KOPT-K1 (cell line): ENCODE data around the gene PRR33.
A peak's percentile ranks its signal among the peaks of the same experiment; 100 is the strongest.
"Not testable (repeated sequence)": the region's sequence is repeated elsewhere in the genome, so short reads cannot be mapped to it uniquely, and the experiment has no call there.

Experiments used
- H3K27ac ChIP-seq: fragments of 200-600 bp; sonication (generic); 2 replicates; pipeline ENCODE4 v1.5.1; 2016; ENCODE audit warnings: antibody characterized with exemption, mild to moderate bottlenecking, low read depth, low read length; ENCODE audit not compliant: poor library complexity, severe bottlenecking
- H3K36me3 ChIP-seq: fragments of 200-600 bp; sonication (generic); 2 replicates; pipeline ENCODE4 v1.5.1; 2017; ENCODE audit warnings: antibody characterized with exemption, mild to moderate bottlenecking, low read length, moderate library complexity; ENCODE audit not compliant: insufficient read depth
- H3K9me3 ChIP-seq: fragments of 200-600 bp; sonication (generic); 2 replicates; pipeline ENCODE4 v1.5.1; 2017; ENCODE audit warnings: antibody characterized with exemption, low read length, mild to moderate bottlenecking; ENCODE audit not compliant: insufficient read depth, poor library complexity, severe bottlenecking

PRR33 gene

DNA sequence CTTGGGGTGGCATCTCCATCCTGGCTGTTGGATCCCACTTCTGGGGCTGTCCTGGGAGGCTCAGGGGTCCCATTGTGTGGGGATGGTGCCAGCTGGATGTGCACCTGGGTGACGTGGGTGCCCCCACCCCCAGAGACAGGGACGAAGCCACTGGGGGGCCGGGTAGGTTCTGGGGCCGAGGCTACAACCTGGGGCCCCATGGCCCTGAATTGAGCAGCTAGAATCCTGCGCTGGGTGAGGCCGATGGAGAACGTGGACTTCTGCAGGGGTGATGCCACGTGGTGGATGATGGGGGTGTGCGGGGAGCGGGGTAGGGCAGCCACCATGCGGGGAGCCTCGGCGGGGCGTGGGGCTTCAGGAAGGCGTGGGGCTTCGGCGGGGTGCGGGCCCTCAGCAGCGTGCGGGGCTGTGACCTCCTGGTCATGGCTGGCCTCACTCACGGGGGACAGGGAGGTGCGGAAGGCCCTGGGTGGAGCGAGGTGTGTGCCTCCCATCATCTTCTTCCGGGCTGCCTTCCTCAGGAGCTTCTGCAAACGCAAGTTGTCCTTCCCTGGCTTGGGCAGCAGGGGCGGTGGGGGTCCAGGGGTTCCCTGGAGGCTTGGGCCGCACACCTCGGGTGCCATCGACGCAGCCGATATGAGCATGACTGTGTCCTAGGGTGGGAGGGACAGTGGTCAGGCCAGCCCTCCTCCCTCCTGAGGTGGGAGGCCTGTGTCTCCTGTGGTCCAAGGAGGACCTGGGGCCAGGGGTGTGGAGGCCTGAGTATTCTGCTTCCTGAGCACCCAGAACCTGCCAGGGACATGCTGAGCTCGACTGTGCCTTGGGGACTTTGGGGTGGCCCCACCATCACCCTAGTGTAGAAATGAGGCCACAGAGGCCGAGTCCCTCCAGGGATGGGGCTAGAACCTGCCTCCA is 1.5 kb downstream of the PRR33 start:
- Histone ChIP-seq H3K27ac (peak overlapping the region; percentile 98), H3K36me3 (peaks cover 16% of the 10 kb centered on the region), H3K9me3 (no peaks in the 10 kb centered on the region)

DNA sequence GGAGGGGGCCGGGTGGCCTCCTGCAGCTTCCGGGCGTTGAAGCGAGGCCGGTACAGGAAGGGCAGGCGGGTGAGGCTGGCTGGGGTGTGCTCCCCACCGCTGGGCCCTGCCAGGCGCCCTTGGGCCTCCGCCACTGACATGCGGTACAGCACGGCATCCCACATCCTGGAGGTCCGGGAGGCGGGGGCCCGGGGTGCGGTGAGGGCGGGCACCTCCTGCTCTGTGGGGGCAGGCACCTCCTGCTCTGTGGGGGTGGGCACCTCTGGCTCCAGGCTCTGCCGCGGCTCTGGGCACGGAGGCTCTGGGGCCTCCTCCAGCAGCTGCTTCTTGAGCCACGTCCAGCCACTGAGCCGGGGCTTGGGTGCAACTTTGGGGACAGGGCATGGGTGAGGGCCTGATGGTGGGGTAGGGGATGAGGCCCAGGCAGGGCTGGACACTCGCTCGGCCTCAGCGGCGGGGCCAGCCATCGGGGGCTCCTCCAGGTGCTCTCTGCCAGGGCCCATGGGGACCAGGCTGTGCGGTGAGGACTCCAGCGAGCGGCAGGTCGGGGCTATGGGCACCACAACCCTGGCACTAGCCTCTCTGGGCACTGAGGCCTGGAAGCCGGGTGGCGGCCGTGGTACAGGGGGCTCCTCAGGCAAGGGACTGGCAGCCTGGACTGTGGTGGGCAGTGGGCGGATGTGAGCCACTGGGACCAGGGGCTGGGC is 2.3 kb downstream of the PRR33 start:
- peak overlapping the region; percentile 98 for H3K27ac ChIP-seq
- H3K36me3 ChIP-seq: peaks cover 24% of the 10 kb centered on the region
- no peaks in the 10 kb centered on the region for H3K9me3 ChIP-seq

DNA sequence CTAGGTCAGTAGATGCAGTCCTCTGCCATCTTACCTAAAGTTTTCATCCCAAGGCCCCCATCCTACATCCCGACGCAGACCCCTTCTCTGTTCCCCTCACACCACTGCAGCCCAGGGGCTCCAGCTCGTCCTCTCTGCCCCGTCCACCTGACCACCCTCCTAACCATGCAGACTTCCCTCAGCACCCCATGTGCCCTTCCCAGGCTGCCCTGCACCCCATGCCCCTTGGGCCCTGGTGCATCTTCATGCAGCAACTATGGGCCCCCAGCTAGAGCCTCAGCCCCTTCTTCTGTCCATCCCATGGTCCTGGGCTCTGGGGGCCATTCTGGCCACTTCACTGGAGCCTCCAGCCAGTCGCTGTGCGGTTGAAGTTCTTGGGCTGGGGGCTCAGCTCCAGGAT is 2.9 kb downstream of the PRR33 start:
- Histone ChIP-seq H3K36me3 (peaks cover 29% of the 10 kb centered on the region), H3K27ac (peak overlapping the region; percentile 98), H3K9me3 (no peaks in the 10 kb centered on the region)

DNA sequence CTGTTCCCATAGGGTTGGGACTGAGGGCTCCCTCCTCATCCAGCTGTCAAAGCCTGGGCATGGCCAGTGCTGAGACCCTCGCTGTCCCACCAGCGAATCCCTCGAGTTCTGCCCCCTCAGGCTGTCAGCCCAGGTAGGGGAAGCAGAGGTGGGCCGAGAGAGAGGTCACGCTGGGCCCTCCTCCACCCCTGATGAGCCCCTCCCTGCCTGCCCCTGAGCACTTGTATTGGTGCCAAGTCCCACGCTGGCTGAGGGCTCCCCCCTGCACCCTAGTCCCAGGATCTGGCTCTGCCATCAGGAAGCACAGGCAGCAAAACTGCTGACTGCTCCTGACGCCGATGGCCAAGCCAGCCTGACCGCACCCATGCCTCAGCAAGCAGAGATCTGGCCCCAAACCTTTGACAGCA is 3.3 kb downstream of the PRR33 start:
- H3K36me3 ChIP-seq: peaks cover 33% of the 10 kb centered on the region
- no peaks in the 10 kb centered on the region for H3K9me3 ChIP-seq
- peak overlapping the region; percentile 98 for H3K27ac ChIP-seq

DNA sequence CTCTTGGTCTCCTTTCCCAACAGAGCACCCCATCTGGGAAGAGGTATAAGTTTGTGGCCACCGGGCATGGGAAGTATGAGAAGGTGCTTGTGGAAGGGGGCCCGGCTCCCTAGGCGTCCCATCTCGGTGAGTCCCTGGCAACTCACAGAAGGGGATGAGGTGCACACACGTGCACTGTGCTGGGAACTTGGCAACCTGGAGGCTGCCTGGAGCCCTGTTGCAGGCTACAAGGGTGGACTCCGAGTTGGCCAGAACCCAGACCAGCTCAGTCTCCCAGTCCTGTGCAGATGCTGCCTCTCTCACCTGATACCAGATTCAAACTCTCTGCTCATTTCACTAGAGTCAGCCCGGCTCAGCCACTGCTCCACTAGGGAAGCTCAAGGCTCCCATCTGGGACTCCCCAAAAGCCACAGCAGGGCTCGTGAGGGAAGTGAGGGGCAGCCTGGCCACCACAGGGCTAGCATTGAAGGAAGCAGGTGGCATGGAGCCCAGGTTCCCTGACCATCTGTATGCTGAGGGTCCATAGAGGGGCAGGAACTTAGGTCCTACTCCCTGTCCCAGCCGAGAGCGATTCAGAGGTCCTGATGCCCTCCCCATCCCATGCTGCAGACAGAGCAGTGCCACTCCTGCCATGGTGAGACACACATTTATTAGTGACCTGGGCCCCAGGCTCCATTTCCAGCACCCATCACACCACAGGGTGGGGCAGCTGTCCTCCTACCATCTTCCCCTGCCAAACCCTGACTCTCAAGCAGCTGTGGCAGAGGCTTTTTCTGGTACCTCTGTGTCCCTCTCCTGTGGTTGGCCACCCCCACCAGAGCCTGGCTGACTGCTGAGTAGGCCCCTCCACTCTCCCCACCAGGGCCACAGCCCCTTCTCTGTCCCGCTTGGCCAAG is 4.0 kb downstream of the PRR33 start:
- Histone ChIP-seq H3K27ac (peak overlapping the region; percentile 98), H3K9me3 (no peaks in the 10 kb centered on the region), H3K36me3 (peaks cover 33% of the 10 kb centered on the region)

DNA sequence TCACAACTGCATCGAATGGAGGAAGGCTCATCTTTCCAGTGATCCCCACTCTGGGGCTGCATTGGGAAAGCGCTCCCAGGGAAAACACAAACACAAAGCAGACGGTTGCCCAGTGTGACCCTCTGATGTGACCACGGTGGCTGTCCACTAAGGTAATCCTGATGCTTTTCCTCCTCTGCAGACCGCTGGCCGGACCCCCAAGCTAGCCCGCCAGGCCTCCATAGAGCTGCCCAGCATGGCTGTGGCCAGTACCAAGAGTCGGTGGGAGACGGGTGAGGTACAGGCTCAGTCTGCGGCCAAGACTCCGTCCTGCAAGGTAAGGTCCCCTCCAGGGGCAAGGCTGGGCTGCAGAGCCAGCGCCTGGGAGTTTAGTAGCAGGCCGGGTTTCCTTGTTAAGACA is 5.1 kb downstream of the PRR33 start:
- not testable (repeated sequence) for H3K27ac ChIP-seq, H3K9me3 ChIP-seq
- peaks cover 33% of the 10 kb centered on the region for H3K36me3 ChIP-seq

DNA sequence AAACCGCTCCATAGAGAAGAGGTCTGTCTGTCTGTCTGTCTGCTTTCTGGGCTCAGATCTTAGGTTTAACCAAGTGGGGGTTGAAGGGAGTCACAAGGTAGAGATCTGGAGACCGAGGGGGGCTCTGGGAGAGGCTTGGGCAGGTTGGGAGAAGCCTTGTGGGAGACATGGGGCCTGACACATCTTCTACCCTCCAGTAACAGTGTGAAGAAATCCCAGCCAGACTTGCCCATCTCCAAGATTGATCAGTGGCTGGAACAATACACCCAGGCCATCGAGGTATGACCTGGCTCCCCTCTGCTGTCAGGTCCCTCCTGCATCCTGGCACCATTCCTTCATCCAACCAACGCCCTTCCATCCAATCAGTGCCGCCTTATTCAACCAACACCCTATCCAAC is 7.4 kb downstream of the PRR33 start:
- Histone ChIP-seq H3K9me3 (no peaks in the 10 kb centered on the region), H3K36me3 (peaks cover 33% of the 10 kb centered on the region), H3K27ac (no peak overlapping the region)

DNA sequence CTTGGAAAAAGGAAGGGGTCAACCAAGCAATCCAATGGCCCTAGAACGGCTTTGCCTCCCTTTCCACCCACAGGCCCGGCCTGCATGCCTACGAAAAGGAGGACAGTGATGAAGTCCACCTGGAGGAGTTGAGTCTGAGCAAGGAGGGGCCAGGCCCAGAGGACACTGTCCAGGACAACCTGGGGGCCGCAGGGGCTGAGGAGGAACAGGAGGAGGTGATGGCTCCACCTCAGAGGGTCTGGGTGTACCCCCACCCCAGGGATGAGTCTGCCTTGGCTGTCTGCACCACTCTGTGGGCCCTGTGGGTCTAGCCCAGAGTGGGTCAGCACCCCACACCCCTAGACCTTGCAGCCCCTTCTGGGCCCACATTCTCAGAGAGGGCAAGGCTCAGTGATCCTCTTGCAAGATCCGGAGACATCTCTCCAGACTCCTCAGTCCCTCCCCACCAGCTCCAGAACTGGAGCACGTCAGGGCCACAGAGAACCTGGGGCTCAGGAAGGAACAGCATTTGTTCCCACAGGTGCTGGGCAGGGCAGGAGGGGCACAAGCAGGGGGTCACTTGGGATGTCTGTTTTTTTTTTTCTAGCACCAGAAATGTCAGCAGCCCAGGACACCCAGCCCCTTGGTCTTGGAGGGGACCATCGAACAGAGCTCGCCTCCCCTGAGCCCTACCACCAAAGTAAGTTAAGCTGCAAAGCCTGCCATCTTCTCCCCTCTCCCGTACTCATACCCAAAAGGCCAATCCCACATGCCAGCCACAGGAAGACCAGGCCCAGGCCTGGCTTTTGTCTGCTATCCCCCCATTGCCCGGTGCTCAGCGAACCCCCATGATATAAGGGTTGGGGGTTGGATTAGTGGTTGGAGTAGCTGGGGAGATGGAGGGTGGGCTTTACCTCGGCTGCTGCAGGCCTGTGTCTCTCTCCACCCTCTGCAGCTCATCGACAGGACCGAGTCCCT is 8.1 kb downstream of the PRR33 start:
- Histone ChIP-seq H3K27ac (no peak overlapping the region), H3K9me3 (no peaks in the 10 kb centered on the region), H3K36me3 (peaks cover 33% of the 10 kb centered on the region)

DNA sequence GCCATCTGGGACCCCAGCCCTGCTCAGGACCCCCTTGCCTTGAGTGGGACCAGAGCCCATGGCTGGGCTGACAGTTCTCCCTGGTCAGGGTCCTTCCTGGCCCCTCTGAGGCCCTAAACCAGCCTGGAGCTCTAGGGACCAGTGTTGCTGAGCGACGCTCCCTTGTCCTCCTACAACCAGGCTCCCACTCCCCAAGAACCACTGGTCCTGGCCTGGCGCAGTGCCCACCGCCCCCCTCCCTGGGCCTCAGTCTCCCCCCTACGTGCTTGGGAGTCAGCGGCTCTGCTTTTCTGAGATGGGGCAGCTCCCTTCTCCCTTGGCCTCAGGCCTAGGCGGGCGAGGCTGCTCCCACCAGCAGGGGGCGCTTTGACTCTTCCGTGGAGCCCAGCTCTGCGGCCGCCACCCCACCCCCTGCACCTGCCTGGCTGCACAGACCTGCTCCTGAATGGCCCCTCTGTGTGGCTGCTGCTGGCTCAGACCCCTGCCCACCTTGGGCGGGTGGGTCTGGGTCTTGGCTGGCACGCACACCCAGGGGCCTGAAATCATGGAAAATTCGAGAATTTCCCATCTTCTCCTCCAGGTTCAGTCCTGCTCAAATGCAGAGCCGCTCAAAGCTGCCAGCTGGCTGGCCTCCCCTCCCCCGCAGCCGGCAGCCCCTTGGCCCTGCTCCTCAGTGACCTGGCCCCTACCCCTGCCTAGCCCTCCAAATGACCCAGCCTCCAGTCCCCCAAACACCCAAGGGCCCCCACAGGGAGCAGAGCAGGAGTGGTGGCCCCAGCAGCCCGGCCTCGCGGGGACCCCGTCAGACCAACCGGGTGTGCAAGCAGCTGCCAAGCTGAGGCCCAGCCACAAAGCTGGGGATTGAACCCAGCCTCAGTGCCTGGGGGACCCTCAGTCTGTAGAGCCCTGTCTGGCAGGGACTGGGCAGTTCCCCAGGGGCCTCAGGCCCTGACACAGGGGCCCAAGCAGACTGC is 9.1 kb downstream of the PRR33 start:
- Histone ChIP-seq H3K27ac (peak overlapping the region; percentile 20), H3K36me3 (peaks cover 33% of the 10 kb centered on the region), H3K9me3 (no peaks in the 10 kb centered on the region)

DNA sequence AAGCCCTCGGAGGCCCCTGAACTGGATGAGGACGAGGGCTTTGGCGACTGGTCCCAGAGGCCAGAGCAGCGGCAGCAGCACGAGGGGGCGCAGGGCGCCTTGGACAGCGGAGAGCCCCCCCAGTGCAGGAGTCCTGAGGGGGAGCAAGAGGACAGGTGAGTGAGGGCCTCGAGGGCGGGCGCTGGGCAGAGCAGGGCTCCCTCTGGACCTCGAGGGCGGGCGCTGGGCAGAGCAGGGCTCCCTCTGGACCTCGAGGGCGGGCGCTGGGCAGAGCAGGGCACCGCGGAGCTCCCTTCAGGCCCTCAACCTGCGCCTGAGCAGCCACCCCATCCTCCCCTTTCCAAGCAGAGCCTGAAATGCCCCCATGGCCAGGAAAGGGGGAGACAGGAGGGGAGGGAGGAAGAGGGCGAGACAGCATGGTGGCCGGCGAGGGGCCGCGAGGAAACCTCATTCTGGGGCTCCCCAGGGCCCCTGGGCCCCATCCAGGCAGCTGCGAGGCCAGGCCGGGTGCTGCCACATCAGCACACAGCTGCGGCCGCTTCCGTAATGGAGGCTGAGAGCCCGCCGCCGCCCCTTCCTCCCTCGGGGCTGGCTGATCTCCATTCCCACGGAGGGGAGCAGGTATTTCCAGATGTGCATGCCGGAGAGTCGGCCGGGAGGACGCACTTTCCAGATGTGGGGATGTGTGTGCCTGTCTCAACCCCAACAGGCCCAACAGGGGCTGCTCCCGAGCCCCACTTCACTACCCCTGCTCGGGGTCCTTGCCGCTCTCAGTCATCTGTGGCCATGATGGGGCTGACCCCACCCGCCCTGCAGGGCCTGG is 10.0 kb downstream of the PRR33 start:
- no peaks in the 10 kb centered on the region for H3K9me3 ChIP-seq
- no peak overlapping the region for H3K27ac ChIP-seq
- H3K36me3 ChIP-seq: peaks cover 31% of the 10 kb centered on the region

DNA sequence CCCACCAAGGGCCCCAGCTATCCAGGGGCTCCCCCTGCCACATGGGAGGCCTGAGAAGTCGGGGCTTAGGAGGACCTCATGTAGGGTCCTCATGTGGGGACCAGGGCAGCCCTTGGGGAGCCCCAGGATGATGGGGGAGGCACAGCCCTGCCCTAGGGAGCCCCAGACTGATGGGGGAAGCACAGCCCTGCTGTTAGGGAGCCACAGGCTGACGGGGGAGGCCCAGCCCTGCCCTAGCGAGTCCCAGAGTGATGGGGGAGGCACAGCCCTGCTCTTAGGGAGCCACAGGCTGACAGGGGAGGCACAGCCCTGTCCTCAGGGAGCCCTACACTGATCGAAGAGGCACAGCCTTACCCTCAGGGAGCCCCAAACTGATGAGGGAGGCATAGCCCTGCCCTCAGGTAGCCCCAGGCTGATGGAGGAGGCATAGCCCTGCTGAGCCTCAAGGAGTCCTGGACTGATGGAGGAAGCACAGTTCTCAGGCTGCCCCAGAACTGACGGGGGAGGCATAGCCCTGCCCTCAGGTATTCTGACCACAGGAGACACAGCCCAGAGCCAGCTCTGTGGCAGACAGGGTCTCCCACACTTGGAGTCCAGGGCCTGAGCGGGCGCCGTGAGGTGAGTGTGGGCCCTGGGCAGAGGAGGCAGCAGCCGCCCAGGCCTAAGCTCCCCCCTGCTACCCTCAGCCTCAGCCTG is 10.8 kb downstream of the PRR33 start:
- peaks cover 24% of the 10 kb centered on the region for H3K36me3 ChIP-seq
- H3K9me3 ChIP-seq: no peaks in the 10 kb centered on the region
- H3K27ac ChIP-seq: no peak overlapping the region
